ENCODE measurements around the gene GPR31.
"Not testable (repeated sequence)": the region's sequence is repeated elsewhere in the genome, so short reads cannot be mapped to it uniquely, and the experiment has no call there.

Gene GPR31

GRCh38 chr6:167157863-167158262, at the start of gene GPR31:
TSS of gene GPR31 (minus strand) at chr6:167157980. CDS start at chr6:167157831, 149 bp downstream.
- DNase-seq, result no peak

- DNase-seq, result no peak
Observed at GRCh38 chr6:167207527-167207926, 49.7 kb upstream of the GPR31 start.

GRCh38 chr6:167205316-167205715, 47.5 kb upstream of the GPR31 start:
- DNase-seq, result not testable (repeated sequence)

GRCh38 chr6:167204059-167204348, 46.2 kb upstream of the GPR31 start:
- DNase-seq, result not testable (repeated sequence)

GRCh38 chr6:167203261-167204058, 45.7 kb upstream of the GPR31 start:
- DNase-seq, result not testable (repeated sequence)

- DNase-seq, result not testable (repeated sequence)
Observed at GRCh38 chr6:167202613-167203012, 44.8 kb upstream of the GPR31 start.

- DNase-seq, result no peak
Observed at GRCh38 chr6:167200806-167201205, 43.0 kb upstream of the GPR31 start.

GRCh38 chr6:167195941-167196610, 38.3 kb upstream of the GPR31 start:
- not testable (repeated sequence) for DNase-seq

GRCh38 chr6:167193515-167194125, 35.8 kb upstream of the GPR31 start:
- not testable (repeated sequence) for DNase-seq

GRCh38 chr6:167191043-167191583, 33.3 kb upstream of the GPR31 start:
- DNase-seq, result not testable (repeated sequence)

GRCh38 chr6:167187275-167187674, 29.5 kb upstream of the GPR31 start:
- DNase-seq, result not testable (repeated sequence)

- DNase-seq, result not testable (repeated sequence)
Observed at GRCh38 chr6:167185101-167185500, 27.3 kb upstream of the GPR31 start.

- not testable (repeated sequence) for DNase-seq
Observed at GRCh38 chr6:167182913-167183314, 25.1 kb upstream of the GPR31 start.

GRCh38 chr6:167181351-167181750, 23.6 kb upstream of the GPR31 start:
- DNase-seq, result not testable (repeated sequence)

- DNase-seq, result not testable (repeated sequence)
Observed at GRCh38 chr6:167180086-167180485, 22.3 kb upstream of the GPR31 start.

GRCh38 chr6:167178896-167179655, 21.3 kb upstream of the GPR31 start:
- not testable (repeated sequence) for DNase-seq

GRCh38 chr6:167177271-167177670, 19.5 kb upstream of the GPR31 start:
- not testable (repeated sequence) for DNase-seq

GRCh38 chr6:167172011-167172410, 14.2 kb upstream of the GPR31 start:
- DNase-seq, result not testable (repeated sequence)

- not testable (repeated sequence) for DNase-seq
Observed at GRCh38 chr6:167171300-167171699, 13.5 kb upstream of the GPR31 start.

- not testable (repeated sequence) for DNase-seq
Observed at GRCh38 chr6:167169867-167170266, 12.1 kb upstream of the GPR31 start.

- not testable (repeated sequence) for DNase-seq
Observed at GRCh38 chr6:167168296-167168695, 10.5 kb upstream of the GPR31 start.

GRCh38 chr6:167167699-167168098, 9.9 kb upstream of the GPR31 start:
- not testable (repeated sequence) for DNase-seq

All from retina (tissue), 1 donor.